ENCODE results near the gene BCL2L15.

DNA sequence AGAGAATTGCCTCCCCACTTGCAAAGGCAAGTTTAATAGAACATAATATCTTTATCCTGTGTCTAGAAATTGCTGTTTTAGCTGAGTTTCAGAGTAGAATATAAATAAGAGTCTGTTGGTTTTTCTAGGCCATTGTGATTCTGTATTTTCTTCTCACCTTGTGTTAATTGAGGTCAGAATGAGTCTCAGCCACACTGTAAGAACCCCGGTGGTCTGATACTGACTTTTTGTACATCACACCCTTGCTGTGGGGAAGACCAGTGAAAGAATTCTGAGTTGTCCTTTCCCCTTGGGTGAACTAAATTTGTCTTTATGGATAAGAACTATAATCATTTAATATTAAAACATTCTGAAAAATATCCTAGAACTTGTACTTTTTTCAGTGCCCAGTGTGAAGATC lies 48.6 kb upstream of the BCL2L15 start:
- TF ChIP-seq GATA3 (IDR thresholded peaks at IDR 0.05; ENCODE audit: low read depth, low read length) (no peak), GATA2 (IDR thresholded peaks at IDR 0.05; ENCODE audit: low read depth, low read length) (no peak)
